Measurements from ENCODE around the gene ZBTB7C.

- TF ChIP-seq SP1 (IDR thresholded peaks at IDR 0.05) (no peak), FOXA1 (IDR thresholded peaks at IDR 0.05) (no peak), PKNOX1 (IDR thresholded peaks at IDR 0.05) (no peak), ELF4 (IDR thresholded peaks at IDR 0.05) (no peak), FOXM1 (IDR thresholded peaks at IDR 0.05; ENCODE audit: borderline replicate concordance) (no peak), NFRKB (IDR thresholded peaks at IDR 0.05) (no peak)
Observed at GRCh38 chr18:48351216-48352050, 57.8 kb downstream of the ZBTB7C start.
